HG03095 (cell line): ENCODE results near the gene PRH1.

Experiments
- ATAC-seq: cut with Tn5 transposase; IDR thresholded peaks from one replicate; pipeline ENCODE4 v1.9.1; 2021; ENCODE audit warnings: moderate library complexity; ENCODE audit not compliant: unreplicated experiment

The PRH1 gene

DNA sequence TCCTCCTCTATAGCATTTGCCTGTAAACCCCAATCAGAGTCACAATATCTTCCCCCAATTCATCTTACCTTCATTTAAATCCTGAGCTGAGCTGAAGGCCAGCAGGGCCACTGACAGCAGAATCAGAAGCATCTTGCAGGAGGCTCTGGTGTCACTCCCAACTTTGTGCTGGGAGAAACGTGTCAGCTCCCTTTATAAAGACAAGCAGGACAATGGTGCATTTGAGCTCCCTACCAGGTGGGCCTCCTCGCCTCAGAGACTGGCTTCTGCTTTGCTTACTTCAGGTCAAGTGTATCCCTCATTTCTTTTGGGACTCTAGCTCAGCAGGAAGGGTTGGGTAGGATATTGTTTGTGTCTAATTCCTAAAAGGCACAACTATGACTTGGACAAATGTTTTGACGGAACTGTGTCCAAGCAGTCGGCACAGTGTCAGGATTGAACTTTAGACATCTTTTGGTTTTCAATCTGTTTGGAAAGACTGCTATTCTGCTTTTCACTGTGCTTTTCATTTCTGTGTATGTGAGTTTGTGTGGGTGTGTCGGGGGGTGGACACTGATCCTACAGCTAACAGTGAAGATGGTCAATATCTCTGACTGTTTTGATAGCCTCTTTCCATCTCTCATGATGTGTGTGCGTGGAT, at the start of gene PRH1:
Gene PRH1, minus strand, starts transcription at position 170 of the 640 bp plus-strand sequence. Its CDS starts 38 bp downstream, at position 132.
- no peak for ATAC-seq

DNA sequence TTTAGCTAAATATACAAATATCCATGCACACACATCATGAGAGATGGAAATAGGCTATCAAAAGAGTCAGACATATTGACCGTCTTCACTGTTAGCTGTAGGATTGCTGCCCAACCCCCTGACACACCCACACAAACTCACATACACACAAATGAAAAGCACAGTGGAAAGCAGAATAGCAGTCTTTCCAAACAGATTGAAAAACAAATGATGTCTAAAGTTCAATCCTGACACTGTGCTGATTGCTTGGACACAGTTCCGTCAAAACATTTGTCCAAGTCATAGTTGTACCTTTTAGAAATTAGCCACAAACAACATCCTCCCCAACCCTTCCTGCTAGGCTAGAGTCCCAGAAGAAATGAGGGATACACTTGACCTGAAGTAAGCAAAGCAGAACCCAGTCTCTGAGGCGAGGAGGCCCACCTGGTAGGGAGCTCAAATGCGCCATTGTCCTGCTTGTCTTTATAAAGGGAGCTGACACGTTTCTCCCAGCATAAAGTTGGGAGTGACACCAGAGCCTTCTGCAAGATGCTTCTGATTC, 44.8 kb upstream of the PRH1 start, which contains the start of gene PRH2:
Gene PRH2, plus strand, starts transcription at position 491 of the 541 bp plus-strand sequence. Its CDS starts 38 bp downstream, at position 529.
- no peak for ATAC-seq

DNA sequence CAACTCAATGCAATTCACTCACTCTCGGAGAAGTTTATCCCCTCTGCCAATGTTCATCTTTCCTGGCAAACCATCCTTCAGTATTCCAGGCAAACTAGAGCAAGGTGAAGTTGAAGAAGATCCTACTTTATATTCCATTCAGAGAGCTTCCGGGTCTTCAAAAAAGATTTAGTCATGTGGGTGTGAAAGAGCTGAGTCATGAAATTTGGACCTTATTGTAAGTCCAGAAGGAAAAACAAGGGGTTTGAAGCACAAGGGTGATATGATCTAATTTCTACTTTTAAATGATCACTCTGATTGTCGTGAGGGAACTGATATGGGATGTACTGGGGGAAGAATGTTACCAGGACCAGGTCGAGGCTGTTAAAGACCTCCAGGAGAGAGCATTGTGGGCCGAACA, 42.2 kb upstream of the PRH1 start:
- no peak for ATAC-seq

DNA sequence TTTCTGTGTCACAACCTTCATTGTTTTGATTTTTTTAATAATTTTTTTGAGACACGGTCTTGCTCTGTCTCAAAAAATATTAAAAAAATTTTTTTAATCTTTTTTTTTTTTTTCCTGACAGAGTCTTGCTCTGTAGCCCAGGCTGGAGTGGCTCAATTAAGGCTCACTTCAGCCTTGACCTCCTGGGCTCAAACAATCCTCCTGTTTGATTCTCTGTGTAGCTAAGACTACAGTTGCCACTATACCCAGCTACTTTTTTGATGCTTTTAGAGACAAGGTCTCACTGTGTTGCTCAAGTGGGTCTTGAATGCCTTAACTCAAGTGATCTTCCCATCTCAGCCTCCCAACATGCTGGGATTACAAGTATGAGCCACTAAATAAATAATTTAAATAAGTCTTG, 35.8 kb upstream of the PRH1 start:
- ATAC-seq = no peak

DNA sequence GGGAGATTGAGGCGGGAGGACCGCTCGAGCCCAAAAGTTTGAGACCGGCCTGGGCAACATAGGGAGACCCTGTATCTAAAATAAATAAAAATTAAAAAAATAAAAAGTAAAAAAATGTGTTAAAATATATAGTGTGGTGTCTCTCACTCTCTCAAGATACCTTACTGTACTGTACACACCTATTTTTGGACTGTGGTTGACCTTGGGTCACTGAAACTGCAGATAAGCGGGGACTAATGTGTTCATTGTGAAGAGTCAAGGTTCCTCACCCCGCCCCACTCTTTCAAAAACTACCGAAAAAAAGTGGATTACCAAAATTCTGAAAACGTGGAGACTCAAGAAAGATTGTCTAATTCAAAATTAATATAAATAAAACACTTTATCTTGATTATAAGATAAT, 26.3 kb upstream of the PRH1 start:
- no peak for ATAC-seq

DNA sequence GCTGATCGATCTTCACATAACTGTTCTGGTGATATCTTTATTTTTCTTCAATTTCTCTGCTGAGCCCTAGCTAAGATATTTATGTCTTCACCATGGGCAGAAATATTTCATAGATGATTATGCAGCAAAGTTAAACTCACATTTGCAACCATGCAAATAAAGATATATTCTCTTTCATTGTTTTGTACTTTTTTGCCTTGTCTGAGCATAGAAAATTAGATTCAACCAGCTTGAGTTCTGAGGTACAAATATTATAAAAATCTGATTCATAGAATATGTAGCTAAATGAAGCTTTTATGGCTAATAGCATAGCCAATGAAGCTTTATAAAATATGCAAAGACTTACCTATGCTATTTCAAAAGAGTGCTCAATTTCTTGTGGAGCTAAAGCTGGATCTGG, 25.4 kb upstream of the PRH1 start, which contains the start of gene TAS2R13:
Gene TAS2R13, minus strand, starts transcription at position 101 of the 400 bp plus-strand sequence. CDS start 264 bp downstream, outside the sequence.
- no peak for ATAC-seq

DNA sequence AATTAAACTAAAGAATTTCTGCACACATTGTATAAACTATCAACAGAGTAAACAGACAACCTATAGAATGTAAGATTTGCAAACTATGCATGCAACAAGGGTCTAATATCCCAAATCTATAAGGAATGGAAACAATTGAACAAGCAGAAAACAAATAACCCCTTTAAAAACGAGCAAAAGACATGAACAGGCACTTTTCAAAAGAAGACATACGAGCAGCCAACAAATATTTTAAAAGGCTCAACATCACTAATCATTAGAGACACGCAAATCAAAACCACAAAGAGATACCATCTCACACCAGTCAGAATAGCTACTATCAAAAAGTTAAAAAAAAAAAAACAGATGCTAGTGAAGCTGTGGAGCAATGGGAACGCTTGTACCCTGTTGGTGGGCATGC, 20.6 kb upstream of the PRH1 start:
- no peak for ATAC-seq

DNA sequence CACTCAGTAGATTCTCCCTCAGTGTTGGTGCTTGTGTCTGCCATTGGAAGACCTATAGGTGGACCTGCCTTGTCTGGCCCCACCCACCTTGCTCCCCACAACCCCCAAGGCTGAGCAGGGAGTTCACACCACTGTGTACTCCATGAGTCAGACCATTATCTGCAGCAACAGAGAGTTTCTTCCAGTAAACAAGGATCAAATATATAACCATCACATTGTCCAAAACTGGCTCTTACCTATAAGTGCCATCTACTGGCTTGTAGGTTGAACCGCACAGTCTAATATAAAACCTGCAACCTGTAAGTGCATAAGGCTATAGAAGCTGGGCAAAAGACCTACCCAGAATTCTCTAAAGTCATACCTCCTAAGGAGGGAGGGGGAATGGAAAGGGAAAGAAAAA, 17.4 kb upstream of the PRH1 start:
- no peak for ATAC-seq

DNA sequence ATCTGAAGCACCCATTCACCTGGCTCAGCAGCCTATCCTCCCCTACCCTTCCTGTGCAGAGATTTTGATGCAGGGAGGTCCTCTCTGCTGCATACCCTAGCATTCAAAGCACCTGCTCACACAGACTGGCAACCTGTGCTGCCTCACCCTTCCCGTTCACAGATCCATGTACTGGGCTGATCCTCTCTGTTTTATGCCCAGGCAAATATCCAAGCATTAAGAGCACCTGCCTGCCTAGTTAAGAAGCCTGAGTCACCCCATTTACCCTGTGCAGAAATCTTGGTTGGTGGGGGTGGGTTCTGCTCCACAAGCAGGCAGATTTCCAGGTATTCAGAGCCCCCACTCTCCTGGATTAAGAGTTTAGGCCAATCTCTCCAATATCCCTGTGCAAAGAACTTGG, 16.9 kb upstream of the PRH1 start:
- no peak for ATAC-seq

DNA sequence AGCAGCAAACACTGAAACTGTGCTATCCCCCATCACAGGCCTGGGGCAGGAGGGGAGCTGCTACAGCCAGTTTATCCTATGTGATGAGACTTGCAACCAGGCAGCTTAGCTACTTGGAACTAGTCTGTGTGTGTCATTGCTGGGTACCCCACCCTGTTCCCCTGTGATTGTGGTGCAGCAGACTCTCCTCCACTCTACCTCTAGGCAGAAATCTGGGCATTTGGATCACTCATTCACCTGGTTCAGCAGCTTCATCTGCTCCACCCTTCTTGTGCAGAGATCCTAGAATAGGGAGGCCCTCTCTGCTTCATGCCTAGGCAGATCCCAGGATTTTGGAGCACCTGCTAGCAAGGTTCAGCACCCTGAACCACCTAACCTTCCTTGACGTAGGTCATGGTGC, 16.5 kb upstream of the PRH1 start:
- no peak for ATAC-seq

DNA sequence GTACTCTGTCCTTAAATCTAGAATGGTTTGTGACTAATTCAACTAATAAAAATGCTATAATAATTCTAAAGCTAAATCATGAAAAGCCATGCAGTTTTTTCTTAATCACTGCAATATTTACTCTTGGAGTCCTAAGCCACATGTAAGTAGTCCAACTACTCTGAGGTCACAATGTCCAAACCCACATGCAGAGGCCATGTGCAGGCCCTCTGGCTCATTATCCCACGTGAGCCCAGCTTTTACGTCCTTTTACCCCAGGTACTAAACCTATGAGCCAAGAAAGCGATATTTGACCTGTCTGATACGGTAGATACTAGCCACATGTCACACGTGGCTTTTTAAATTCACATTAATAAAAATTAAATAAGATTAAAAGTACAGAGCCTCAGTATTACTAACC, 12.8 kb upstream of the PRH1 start:
- no peak for ATAC-seq

DNA sequence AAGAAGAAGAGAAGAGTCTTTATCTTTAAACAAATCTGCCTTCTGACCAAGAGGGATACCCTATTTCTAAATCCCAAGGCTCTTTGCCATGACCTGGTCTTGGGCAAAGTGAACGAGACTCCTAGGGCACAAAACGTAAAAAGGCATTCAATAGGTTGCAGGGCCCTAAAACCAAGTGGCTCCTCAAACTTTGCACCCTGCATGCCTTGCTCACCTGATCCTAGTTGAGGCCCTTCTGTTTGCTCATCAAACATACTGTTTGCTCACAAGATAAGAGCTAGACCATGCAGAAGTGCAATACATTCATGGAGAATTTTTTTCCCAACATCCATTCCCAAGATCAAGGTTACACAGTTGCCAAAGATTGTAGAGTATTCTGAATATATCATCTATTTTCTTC, 7.9 kb upstream of the PRH1 start:
- no peak for ATAC-seq

DNA sequence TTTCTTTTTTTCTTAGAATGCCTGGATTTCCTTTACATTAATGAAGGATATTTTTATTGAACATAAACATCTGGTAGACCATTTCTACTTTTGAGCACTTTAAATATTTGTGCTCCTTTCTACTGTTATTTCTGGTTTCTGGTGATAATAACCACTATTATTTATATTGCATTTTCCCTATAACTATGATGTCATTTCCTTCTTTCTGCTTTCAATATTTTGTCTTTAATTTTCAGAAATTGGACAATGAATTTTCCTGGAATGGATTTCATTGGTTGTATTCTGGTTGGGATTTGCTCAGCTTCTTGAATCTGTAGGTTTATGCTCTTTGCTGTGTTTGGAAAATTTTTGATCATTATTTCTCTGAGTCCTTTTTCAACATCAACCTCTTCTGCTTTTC, 5.2 kb upstream of the PRH1 start:
- ATAC-seq = no peak

DNA sequence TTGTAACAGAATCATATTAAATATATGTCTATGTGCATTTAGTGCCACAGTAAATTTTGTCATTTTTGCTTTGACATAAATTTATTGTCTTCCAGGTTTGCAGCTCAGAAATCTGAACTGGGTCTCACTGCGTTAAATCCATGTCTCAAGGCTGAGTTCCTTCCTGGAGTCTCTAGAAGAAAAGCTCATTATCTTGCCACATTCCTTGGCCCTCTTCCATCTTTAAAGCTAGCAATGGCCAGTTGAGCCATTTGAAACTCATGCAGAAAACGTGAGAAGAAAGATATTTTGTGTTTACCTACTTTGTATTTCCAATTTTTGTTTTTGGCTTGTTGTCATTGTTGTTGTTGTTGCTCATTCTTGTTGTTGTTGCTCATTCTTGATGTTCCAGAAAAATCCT, 10.7 kb downstream of the PRH1 start:
- ATAC-seq = no peak

DNA sequence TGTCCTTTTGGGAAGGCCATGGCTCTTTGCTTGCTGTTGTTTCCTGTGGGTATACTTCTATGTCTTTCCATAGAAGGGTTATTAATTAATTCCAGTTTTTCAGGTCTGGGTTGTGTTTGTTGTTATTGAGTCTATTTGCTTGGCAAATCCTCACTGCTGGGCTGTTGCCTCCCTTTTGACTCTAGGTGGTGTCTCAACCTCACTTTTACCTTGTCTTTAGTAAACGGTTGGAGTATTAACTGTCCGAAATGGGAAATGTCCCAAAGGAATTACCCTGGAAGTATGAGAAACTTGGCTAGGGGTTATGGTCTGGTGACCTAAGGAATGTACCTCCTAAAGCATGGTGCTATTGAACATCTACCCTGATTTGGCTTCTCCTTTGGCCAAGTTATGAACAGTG, 16.7 kb downstream of the PRH1 start:
- no peak for ATAC-seq

DNA sequence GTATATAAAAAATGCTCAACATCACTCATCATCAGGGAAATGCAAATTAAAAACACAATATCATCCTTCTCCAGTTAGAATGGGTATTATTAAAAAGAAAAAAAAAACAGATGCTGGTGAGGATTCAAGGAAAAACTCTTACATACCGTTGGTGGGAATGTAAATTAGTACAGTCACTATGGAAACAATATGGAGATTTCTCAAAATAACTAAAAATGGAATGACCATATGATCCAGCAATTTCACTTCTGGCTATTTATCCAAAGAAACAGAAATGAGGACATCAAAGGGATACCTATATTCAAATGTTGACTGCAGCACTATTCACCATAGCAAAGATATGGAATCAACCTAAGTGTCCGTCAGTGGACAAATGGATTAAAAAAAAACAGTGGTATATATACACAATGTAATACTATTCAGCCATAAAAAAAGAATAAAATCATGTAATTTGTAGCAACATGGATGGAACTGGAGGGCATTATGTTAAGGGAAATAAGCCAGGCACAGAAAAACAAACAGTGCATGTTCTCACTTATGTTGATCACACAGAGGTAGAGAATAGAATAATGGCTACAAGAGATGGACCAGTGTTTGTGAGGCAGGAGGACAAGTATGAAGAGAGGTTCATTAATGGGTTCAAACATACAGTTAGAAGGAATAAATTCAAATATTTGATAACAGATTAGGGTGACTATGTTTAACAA, 20.4 kb downstream of the PRH1 start:
- no peak for ATAC-seq

DNA sequence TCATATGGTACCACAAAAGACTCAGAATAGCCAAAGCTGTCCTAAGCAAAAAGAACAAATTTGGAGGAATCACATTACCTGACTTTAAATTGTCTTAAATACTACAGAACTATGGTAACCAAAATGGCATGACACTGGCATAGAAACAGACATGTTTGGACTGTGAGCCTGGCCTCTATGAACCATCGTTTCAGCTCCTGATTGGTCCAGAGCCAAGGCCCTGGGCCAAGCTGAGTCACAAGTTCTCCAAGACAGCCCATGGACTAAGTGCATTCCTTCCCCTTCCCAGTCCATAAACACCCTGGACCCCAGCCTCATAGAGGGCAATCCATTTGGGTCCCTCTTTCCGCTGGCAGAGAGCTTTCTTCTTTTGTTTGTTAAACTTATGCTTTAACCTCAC, 22.7 kb downstream of the PRH1 start:
- no peak for ATAC-seq

DNA sequence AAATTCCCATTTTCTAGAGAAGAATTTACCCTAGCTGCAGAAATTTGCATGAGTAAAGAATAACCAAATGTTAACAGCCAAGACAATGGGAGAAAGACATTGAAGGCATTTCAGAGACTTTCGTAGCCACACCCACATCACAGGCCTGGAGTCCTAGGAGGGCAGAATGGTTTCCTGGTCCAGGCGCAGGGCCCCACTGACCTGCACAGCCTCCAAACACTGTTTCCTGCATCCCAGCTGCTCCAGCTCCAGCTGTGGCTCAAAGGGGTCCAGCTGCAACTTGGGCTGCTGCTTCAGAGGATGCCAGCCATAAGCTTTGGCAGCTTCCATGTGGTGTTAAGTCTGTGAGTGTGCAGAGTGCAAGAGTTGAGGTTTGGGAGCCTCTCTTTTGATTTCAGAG, 28.2 kb downstream of the PRH1 start:
- ATAC-seq = no peak

DNA sequence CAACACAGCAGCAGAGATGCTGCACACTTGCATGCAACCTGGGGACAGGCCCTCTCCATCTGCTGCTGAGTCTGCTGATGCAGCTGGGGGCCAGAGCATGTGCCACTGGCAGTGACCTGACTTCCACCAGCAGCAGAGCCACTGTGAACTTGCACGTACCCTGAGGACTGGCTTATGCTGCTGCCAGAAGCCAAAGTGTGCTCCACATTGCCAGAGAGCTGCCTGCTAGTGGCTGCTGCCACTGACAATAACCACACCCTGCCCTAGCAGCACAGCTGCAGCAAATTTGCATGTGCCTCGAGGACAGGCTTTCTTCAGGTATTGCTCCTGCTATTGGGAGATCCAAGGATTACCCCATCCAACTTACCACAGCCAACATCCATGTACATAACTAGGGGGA, 30.3 kb downstream of the PRH1 start:
- no peak for ATAC-seq

DNA sequence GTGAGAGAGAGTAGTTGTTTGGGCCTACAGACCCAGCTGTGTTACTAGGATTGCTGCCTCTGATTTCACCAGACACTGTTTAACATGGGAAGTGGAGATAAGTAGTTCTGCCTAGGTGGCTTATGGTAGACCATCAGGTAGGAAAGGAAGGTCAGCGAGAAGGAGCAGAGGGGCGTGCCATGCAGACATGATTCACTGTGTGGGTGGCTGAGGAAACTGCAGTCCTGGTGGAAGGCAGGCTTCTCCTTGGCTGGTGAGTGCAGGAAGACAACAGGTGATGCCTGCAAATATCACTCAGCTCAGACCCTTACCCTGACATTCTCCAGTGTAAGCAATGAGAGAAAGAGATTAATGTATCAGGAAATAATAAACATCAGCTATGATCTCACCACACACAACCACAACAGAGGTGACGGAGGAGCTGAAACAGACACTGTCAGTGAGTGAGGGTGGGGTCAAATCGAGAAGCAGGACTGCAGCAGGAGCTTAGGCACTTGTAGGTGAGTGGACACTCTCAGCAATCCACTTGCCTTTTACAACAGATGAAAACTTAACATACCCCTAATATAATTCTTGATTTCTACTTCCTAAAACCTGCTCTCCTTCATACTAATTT, 32.7 kb downstream of the PRH1 start:
- no peak for ATAC-seq

DNA sequence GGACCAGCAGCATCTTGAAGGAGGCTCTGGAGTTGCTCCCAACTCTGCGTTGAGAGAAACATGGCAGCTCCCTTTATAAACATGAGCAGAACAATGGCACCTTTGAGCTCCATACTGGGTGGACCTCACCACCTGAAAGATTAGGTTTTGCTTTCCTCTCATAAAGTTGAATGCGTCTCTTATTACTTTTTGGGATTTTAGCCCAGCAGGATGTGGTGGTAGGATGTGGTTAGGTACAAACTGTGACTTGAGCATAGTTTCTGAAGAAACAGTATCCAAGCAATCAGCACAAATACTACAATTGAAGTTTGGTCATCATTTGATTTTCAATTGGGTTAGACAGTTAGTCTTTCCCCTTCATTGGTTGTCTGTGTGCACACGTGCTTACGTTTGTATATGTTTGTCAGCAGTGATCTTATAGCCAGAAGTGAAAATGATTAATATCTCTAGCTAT, 34.6 kb downstream of the PRH1 start, which contains the start of gene PRR4:
Gene PRR4, minus strand, starts transcription at position 51 of the 454 bp plus-strand sequence. Its CDS starts 38 bp downstream, at position 13.
- ATAC-seq = no peak

DNA sequence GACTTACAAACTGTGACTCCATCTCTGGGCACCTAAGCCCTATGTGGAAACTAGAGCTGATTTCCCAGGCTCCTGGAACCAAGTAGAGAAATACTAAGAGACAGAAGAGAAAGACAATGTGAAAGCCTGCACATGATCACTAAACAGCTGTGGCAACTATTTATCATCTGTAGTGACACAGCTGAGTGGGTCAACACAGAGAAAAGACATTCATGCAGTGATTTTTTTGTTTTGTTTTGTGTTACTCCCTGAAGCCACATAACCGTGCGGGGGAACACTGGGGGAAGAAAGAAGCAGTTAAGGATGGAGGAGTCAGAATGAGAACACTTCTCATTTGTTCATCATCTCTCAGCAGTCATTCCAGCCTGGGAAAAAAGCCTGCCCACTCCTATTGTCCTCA, 36.3 kb downstream of the PRH1 start:
- ATAC-seq = no peak
